ENCODE measurements around the gene PDE8B. TPM values are rescaled to one million over a fixed set of nuclear protein-coding genes. Genes with fewer than 3 reads are reported as not detected.

The PDE8B gene
- total and polyA plus RNA-seq, 4 donors = 0.19 to 0.82 (median 0.49) TPM

DNA sequence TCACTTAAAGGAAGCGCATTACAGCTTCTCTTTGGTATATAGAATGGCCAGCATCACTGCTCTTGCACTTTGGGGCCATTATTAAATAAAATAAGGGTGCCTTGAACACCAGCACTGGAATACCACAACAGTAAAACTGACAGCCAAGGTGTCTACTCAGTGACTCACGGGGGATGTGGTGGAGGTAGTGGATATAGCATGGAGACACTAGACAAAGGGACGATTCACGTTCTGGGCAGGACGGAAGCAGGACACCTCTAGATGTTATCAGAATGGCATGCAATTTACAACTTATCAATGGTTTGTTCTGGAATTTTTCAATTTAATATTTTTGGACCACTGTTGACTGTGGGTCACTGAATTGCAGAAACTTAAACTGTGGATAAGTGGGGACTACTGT is 32.9 kb upstream of the PDE8B start:
- Histone ChIP-seq H3K9ac (ENCODE audit: low read depth in 1 of 2, low read length in 2 of 2) (no peak overlapping the region), H3K27me3 (ENCODE audit: control insufficient read depth in 4 of 4, insufficient read depth in 4 of 4, low read length in 3 of 4) (peaks cover 0 to 5% (median 3%) of the 10 kb centered on the region in 4 donors), H3K36me3 (ENCODE audit: control insufficient read depth in 4 of 4, insufficient read depth in 3 of 4, low read depth in 1 of 4, low read length in 3 of 4) (no peaks in the 10 kb centered on the region), H3K27ac (ENCODE audit: low read depth in 1 of 2, low read length in 2 of 2) (no peak overlapping the region), H3K4me3 (ENCODE audit: low read depth in 1 of 3, low read length in 3 of 3) (no peak overlapping the region), H3K9me3 (ENCODE audit: control insufficient read depth in 4 of 4, low read length in 3 of 4) (no peaks in the 10 kb centered on the region), H3K4me1 (ENCODE audit: control insufficient read depth in 4 of 4, insufficient read depth in 4 of 4, low read length in 3 of 4) (peaks cover 8 to 23% (median 19%) of the 10 kb centered on the region in 4 donors)
- DNase-seq (ENCODE audit: low spot score) = no peak
- 95% methylated on average over 5 of the region's 5 CpGs for WGBS
- TF ChIP-seq REST (IDR thresholded peaks at IDR 0.05) (no peak), EGR1 (IDR thresholded peaks at IDR 0.05; ENCODE audit: low read depth in 2 of 2) (no peak), SP1 (IDR thresholded peaks at IDR 0.05) (no peak), FOXA1 (IDR thresholded peaks at IDR 0.05) (no peak), JUND (IDR thresholded peaks at IDR 0.05) (no peak), HNF4G (IDR thresholded peaks at IDR 0.05) (no peak)

GRCh38 chr5:77180167-77181081 is 30.1 kb upstream of the PDE8B start:
- Histone ChIP-seq H3K36me3 (ENCODE audit: control insufficient read depth in 4 of 4, insufficient read depth in 3 of 4, low read depth in 1 of 4, low read length in 3 of 4) (no peaks in the 10 kb centered on the region), H3K9ac (ENCODE audit: low read depth in 1 of 2, low read length in 2 of 2) (no peak overlapping the region), H3K27ac (ENCODE audit: low read depth in 1 of 2, low read length in 2 of 2) (no peak overlapping the region), H3K27me3 (ENCODE audit: control insufficient read depth in 4 of 4, insufficient read depth in 4 of 4, low read length in 3 of 4) (peaks cover 2 to 5% (median 4%) of the 10 kb centered on the region in 4 donors), H3K4me1 (ENCODE audit: control insufficient read depth in 4 of 4, insufficient read depth in 4 of 4, low read length in 3 of 4) (peaks cover 8 to 23% (median 19%) of the 10 kb centered on the region in 4 donors), H3K9me3 (ENCODE audit: control insufficient read depth in 4 of 4, low read length in 3 of 4) (no peaks in the 10 kb centered on the region), H3K4me3 (ENCODE audit: low read depth in 1 of 3, low read length in 3 of 3) (peak overlapping the region in 2 of 3 donors; percentile 19 to 49)
- DNase-seq (ENCODE audit: low spot score) = no peak
- no peak for TF ChIP-seq JUND (IDR thresholded peaks at IDR 0.05)
- TF ChIP-seq EGR1 (IDR thresholded peaks at IDR 0.05; ENCODE audit: low read depth in 2 of 2) = no peak
- no peak for TF ChIP-seq REST (IDR thresholded peaks at IDR 0.05)
- TF ChIP-seq FOXA1 (IDR thresholded peaks at IDR 0.05) = no peak
- TF ChIP-seq, protein P1, sequence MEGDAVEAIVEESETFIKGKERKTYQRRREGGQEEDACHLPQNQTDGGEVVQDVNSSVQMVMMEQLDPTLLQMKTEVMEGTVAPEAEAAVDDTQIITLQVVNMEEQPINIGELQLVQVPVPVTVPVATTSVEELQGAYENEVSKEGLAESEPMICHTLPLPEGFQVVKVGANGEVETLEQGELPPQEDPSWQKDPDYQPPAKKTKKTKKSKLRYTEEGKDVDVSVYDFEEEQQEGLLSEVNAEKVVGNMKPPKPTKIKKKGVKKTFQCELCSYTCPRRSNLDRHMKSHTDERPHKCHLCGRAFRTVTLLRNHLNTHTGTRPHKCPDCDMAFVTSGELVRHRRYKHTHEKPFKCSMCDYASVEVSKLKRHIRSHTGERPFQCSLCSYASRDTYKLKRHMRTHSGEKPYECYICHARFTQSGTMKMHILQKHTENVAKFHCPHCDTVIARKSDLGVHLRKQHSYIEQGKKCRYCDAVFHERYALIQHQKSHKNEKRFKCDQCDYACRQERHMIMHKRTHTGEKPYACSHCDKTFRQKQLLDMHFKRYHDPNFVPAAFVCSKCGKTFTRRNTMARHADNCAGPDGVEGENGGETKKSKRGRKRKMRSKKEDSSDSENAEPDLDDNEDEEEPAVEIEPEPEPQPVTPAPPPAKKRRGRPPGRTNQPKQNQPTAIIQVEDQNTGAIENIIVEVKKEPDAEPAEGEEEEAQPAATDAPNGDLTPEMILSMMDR (IDR thresholded peaks at IDR 0.05; ENCODE audit: low read depth, low read length, missing input control) = no peak
- TF ChIP-seq, protein P2, sequence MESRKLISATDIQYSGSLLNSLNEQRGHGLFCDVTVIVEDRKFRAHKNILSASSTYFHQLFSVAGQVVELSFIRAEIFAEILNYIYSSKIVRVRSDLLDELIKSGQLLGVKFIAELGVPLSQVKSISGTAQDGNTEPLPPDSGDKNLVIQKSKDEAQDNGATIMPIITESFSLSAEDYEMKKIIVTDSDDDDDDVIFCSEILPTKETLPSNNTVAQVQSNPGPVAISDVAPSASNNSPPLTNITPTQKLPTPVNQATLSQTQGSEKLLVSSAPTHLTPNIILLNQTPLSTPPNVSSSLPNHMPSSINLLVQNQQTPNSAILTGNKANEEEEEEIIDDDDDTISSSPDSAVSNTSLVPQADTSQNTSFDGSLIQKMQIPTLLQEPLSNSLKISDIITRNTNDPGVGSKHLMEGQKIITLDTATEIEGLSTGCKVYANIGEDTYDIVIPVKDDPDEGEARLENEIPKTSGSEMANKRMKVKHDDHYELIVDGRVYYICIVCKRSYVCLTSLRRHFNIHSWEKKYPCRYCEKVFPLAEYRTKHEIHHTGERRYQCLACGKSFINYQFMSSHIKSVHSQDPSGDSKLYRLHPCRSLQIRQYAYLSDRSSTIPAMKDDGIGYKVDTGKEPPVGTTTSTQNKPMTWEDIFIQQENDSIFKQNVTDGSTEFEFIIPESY (IDR thresholded peaks at IDR 0.05) = no peak
- TF ChIP-seq NR2F2 (IDR thresholded peaks at IDR 0.05) = no peak
- TF ChIP-seq HNF4A (conservative IDR thresholded peaks at IDR 0.05) = no peak
- TF ChIP-seq RAD21 (IDR thresholded peaks at IDR 0.05) = no peak
- TF ChIP-seq ATF3 (IDR thresholded peaks at IDR 0.05) = no peak
- TF ChIP-seq SP1 (IDR thresholded peaks at IDR 0.05) = no peak
- TF ChIP-seq FOXA2 (IDR thresholded peaks at IDR 0.05) = no peak
- TF ChIP-seq YY1 (IDR thresholded peaks at IDR 0.05) = no peak
- TF ChIP-seq MAX (IDR thresholded peaks at IDR 0.05) = no peak
- no peak for TF ChIP-seq HNF4G (IDR thresholded peaks at IDR 0.05)
- TF ChIP-seq RXRA (IDR thresholded peaks at IDR 0.05) = no peak
- WGBS = 3% methylated on average over 69 of the region's 69 CpGs
